Measurements from ENCODE around the gene PPP2R3B.

PPP2R3B gene

DNA sequence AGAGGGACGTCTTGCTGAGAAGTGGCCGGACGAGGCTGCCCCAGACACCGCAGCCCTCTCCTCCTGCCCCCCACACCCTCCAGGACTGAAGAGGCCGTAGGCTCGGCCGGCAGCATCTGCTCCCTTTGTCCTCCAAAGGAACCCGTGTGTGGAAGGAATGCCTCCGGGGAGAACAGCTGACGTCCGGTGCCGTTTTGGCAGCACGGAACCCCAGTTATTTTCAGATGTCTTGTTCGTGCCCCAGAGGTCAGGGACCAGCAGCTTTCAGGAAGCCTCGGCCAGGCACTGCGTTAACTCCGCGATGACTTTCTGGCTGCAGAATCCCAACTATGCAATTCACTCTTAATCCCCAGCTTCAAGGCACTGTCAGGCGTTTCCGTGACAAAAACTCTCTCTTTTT, 10.9 kb upstream of the PPP2R3B start:
- TF ChIP-seq REST (IDR thresholded peaks at IDR 0.05; ENCODE audit: insufficient read depth in 1 of 2, low read depth in 2 of 2, low read length in 2 of 2), result no peak
- no peak for TF ChIP-seq FOXP2 (optimal IDR thresholded peaks at IDR 0.05; ENCODE audit: borderline replicate concordance, extremely low read depth, extremely low read length, insufficient read depth)
- no peak for TF ChIP-seq POLR2AphosphoS5 (IDR thresholded peaks at IDR 0.05; ENCODE audit: low read depth, low read length)
- no peak for TF ChIP-seq TAF1 (IDR thresholded peaks at IDR 0.05; ENCODE audit: borderline replicate concordance, insufficient read depth, low read length)
- no peak for TF ChIP-seq SIN3A (IDR thresholded peaks at IDR 0.05; ENCODE audit: borderline replicate concordance, insufficient read depth, low read length)

DNA sequence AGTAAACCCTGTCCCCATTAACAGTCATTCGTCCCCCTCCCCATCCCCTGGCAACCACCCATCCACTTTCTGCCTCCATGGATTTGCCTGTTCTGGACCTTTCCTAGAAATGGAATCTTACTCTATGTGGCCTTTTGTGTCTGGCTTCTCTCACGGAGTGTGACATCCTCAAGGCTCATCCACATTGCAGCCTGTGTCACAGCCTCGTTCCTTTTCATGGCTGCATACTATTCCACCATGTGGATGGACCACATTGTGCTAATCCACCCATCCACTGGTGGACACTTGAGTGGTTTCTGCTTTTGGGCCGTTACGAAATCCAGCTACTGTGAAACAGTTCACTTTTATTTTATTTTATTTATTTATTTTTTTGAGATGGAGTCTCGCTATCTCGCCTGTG, 8.1 kb upstream of the PPP2R3B start:
- TF ChIP-seq SIN3A (IDR thresholded peaks at IDR 0.05; ENCODE audit: borderline replicate concordance, insufficient read depth, low read length) (no peak), TAF1 (IDR thresholded peaks at IDR 0.05; ENCODE audit: borderline replicate concordance, insufficient read depth, low read length) (no peak), POLR2AphosphoS5 (IDR thresholded peaks at IDR 0.05; ENCODE audit: low read depth, low read length) (no peak), REST (IDR thresholded peaks at IDR 0.05; ENCODE audit: insufficient read depth in 1 of 2, low read depth in 2 of 2, low read length in 2 of 2) (no peak), FOXP2 (optimal IDR thresholded peaks at IDR 0.05; ENCODE audit: borderline replicate concordance, extremely low read depth, extremely low read length, insufficient read depth) (no peak)

DNA sequence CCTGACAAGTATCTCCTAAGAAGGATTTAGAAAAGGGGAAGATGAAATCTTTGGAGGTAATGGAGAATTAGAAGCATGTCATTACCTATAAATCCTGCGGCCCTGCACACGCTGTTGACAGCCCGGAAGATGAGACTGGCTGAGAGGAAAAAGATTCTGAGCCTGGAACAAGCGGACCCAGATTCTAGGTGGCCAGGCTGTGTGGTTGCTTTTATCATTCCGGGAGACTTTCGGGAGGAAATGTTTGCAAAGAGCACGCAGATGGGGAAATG, 5.8 kb upstream of the PPP2R3B start:
- TF ChIP-seq SIN3A (IDR thresholded peaks at IDR 0.05; ENCODE audit: borderline replicate concordance, insufficient read depth, low read length), result no peak
- TF ChIP-seq TAF1 (IDR thresholded peaks at IDR 0.05; ENCODE audit: borderline replicate concordance, insufficient read depth, low read length), result no peak
- no peak for TF ChIP-seq POLR2AphosphoS5 (IDR thresholded peaks at IDR 0.05; ENCODE audit: low read depth, low read length)
- no peak for TF ChIP-seq REST (IDR thresholded peaks at IDR 0.05; ENCODE audit: insufficient read depth in 1 of 2, low read depth in 2 of 2, low read length in 2 of 2)

- TF ChIP-seq FOXP2 (optimal IDR thresholded peaks at IDR 0.05; ENCODE audit: borderline replicate concordance, extremely low read depth, extremely low read length, insufficient read depth) (no peak), REST (IDR thresholded peaks at IDR 0.05; ENCODE audit: insufficient read depth in 1 of 2, low read depth in 2 of 2, low read length in 2 of 2) (no peak), TAF1 (IDR thresholded peaks at IDR 0.05; ENCODE audit: borderline replicate concordance, insufficient read depth, low read length) (no peak), SIN3A (IDR thresholded peaks at IDR 0.05; ENCODE audit: borderline replicate concordance, insufficient read depth, low read length) (no peak), POLR2AphosphoS5 (IDR thresholded peaks at IDR 0.05; ENCODE audit: low read depth, low read length) (no peak)
These were observed 5.2 kb upstream of the PPP2R3B start for GRCh38 chrX:391717-392574.
